DMS114 treated with DMSO at 0.1 percent for 48 hours (cell line): Measurements from ENCODE around the gene SPOCK1.
A peak's percentile ranks its signal among the peaks of the same experiment; 100 is the strongest.

Source experiments
- DNase-seq: peaks from one replicate; lab custom pipeline; 2025; ENCODE audit not compliant: unreplicated experiment; lab: John Stamatoyannopoulos, UW

The SPOCK1 gene

DNA sequence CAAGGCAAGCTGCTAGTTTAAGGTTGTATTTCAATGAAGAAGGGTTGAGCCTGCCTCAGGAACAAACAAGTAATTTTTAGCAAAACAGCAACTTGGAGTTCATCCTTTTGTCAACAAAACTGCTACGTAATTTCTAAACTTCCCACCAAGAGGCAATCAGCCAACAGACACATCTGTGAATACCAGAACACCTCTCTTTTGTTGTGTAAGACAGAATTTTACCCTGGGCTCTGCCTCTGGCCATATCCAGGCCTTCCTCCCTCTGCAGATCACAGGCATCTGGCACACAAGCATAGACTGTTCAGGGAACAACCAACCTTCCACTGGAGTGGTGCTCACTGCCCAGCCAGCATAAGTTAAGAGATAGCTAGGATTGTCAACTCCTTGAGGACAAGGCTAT, 409.0 kb downstream of the SPOCK1 start:
- DNase-seq: no peak

DNA sequence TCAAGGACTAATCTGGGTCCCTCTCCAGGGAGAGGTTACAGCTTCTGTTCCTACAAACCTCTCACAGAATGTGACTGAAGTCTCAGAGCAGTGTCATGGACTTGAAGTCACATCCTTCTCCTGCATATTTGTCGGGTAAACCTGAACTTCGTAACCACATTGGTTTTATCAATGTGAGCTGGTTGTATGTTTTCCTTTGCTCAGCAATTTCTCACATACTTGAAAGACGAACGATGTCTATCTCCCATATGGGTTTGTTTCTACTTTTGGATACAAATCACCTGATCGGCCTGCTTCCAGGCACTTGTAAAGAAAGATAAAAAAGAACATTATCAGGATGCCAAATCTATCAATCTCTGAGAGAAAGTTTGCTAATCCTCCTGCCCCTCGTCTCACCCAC, 411.0 kb downstream of the SPOCK1 start:
- no peak for DNase-seq

DNA sequence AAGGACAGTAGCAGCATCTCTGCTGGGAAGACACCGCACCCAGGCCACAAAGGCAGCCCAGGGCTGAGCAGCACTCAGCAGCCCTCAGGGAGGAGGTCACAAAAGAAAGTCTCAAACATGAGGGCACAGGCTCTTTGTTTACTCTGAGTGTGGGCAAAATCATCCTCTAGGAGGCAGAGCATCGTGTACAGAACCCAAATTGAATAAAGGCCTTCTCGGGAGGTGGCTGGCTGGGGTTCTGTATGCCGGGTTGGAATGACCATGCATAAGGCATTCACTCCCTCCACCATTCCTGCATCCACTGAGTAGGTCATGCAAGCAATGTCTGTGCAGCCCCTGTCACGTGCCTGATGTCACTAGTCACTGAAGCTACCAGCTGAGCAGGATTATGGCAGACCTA, 412.8 kb downstream of the SPOCK1 start:
- DNase-seq: no peak

DNA sequence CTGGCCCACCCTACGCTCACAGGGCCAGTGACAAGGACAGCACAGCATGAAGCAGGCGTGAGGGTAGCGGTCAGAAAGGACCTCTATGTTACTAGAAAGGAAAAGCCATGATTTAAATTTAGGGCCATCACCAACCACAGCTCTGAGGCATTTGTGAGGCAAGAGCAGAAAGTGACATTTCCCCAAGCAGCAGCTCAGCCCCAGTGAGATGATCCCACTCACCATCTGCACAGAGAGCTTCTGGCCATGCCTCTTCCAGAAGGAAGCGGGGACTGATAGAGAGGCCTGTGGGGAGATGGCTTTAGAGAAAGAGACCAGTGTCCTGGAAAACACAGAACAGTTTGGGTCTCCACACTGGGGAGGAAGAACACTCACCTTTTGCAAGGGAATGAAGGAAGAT, 413.9 kb downstream of the SPOCK1 start:
- DNase-seq: no peak

DNA sequence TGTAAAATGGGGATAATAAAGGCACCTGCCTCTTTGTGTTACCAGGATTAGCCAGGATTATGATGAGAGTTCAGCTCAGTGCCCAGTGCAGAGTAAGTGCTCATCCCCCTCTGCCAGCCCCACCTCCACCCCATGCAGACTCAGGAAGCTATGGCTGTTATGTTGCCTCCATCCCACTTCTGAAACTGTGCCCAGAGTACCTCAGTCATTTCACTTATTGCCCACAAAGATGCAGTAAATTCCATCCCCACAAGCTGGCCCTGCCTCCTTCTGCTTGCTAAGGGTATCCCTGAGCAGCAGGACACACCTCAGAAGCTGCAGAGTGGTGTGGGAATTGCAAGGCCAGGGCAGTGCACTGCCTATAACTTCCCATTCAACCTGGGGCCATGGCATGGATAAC, 415.1 kb downstream of the SPOCK1 start:
- no peak for DNase-seq

DNA sequence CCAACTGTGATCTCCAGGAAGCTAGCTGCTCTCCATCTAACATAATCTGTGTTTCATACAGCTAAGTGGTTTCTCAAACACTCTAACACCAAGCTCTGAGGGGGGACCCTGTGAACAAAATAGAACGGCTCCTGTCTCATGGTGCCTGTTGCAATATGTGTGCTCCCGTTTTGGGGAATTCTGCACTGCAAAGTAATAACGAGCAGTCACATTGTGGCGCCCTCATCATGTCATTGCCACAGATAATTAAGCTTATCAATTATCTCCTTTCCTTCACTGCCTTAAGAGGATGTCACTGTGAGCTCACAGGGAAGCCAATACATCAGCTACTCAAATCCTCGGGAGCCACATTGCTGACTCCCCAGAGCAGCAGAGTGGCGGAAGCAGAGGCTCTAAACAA, 416.2 kb downstream of the SPOCK1 start:
- no peak for DNase-seq

DNA sequence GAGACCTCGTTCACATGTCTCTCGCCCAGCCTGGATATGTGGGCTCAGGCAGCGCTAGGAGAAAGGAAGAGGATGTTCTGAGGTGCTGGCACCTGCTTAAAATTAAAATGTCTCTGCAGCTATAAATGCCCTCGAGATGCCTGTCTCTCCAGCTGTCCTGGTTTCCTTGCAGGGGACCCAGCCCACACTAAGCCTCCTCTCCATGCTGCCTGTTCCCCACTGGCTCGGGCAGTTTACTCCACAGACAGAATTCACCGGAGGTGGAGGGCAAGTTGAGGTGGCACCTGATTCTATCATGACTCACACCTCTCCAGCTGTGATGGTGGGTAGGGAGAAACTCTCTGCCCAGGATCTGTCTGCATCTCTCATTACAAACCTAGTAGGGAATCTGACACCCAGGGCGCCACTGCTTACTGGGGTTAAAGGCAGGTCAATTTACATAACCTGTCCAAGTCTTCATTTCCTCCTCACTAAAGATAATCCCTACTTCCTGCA, 420.9 kb downstream of the SPOCK1 start:
- no peak for DNase-seq

DNA sequence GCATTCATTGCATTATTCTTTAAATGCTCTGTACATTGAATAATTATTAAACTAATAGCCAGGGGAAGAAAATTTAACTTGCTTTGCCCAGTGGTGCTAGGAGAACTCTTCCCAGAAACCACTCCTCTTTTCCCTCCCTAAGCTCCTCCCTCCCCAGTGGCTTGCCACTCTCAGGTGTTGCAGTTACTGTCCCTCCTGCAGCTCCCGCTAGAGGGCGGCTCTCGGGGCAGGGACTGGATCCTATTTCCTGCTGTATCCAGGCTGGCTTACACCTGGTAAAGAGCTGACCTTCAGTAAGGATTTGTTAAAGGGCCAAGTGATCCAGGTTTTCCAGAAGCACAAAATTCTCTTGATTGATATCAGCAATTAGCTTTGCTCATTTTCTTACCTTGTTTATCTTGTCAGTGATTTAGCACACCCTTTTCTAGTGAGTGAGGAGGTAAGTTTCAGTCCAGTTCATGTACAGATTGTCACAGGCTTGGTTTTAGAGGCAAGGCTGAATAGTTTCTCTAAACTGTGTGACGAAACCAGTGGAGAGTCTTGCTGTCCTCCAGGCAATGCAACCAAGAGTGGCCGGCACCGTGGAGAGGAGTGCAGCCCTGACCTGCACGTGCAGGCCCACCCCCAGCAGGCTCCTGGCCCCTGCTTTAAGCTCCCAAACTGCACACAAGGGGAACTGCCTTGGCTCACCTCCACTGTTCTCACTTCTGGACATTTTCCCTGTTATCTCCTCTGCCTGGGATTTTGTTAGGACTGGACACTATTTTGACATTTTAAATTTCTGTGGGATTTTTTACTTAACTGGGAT, 423.8 kb downstream of the SPOCK1 start:
- peak; percentile 13 for DNase-seq

DNA sequence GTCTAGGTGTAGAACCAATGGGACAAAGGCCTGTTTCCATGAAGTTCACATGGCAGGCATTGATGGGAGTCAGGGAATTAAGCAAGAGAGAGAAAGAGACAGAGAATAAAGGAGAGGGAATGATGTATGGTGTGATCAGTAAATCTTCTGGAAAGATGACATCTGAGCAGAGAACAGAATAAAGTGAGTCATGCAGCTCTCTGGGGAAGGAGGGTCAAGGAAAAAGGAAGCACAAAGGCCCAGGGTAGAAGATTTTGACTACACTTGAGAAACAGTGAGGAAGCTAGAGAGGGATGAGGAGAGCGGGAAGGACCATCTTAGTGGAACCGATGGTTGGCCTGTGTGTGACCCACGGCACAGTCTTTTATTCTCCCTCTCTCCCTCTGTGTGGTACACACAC, 425.9 kb downstream of the SPOCK1 start:
- DNase-seq: no peak

DNA sequence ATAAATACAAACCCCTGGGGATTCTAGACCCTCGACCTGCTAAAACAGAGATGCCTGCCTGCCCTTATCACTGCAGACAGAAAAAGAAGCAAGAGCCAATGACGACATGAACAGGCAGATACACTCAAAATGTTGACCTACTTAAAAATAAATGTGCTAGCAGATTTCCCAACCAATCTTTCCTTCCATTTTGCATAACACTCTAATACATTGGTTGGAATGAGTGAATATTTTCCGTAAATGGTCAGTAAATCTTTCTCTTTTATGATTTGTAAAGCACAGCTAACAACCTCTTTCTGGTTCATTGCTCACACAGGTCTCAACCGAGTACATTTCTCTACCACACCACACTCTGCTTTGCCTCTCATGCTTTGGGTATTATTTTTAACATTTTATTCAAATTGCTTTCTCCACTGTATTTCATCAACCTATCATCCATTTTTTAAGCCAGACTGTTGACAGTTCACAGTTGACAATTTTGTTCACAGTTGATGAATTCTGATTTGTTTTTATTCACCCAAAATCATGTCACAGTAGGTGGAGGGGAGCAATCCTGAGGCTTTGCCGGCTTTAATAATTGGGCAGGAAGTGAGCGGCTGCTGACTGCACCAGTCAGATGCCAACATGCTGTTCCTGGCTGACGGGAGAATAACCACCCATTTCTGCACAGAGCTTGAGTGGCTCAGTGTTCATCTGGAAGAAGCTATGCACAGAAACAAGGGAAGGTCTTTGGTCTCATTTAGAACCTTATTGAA, 426.6 kb downstream of the SPOCK1 start:
- DNase-seq: no peak

DNA sequence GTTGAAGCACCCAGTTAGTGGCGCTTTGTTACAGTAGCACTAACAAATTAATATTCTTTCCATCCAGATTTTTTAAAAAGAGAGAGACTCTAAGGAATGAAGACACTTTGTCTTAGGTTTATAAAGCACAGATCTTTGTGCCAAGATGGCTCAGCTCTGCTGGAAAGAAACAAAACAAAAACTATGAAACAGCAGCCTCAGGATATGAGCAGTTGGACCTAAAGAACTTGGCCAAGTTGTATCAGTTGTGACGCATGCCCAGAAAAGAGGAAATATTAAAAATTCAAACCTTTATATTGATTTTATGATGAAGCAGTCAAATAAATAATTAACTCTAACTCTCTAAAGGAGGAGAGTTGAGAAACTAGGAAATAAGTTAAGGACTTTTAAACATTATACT, 427.2 kb downstream of the SPOCK1 start:
- no peak for DNase-seq

DNA sequence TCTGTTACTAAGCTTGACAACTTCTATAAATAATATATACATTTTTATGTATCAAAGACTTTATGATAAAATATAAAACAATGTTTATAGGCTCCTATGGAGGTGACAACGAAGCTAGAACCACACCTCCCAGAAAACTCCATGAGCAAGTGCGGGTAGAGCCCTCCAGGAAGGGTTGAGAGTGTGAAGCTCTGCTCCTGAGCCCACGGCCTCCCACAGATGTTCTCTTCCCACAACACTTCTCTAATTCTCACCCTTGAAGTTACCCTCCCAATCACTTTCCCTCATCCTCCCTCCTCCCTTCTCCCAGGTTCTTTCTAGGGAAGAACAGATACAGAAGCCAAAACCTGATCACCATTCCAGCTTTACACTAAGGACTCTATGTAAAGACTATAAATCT, 427.6 kb downstream of the SPOCK1 start:
- DNase-seq: no peak

DNA sequence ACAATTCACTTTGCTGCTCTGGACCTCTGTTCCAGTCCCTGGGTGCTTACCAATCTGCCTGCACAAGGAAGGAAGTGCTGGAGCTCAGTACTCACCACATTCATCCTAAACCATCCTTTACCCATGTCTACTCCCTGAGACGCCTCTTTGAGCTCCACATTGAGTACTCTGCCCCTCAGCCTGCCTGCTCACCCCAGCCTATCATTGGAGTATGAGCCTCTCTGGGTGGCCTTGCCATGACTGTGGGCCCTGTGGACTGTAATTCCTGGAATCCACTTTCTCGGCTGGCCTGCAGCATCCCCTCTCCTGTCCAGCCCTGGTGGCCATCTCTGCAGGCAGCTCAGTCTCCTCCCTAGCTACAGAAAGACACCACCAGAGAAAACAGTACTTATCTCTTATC, 428.6 kb downstream of the SPOCK1 start:
- no peak for DNase-seq

DNA sequence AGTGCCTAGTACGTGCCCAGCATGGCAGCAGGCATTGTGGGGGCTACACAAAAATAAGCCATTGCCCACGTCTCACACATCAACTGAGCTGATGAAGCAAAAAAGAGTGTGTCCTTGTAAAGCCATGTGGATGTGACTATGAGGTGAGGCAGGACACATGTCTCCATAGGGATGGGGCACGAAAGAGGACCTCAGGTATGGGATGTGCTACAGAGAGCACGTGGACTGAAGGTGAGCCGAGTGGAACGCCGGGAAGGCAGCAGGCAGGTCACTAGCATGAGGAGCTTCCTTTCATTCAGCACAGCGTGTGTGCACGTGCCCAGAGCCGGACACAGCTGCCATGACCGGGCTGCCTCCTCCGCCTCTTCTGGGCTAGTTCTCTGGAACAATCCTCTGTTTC, 429.8 kb downstream of the SPOCK1 start:
- no peak for DNase-seq

DNA sequence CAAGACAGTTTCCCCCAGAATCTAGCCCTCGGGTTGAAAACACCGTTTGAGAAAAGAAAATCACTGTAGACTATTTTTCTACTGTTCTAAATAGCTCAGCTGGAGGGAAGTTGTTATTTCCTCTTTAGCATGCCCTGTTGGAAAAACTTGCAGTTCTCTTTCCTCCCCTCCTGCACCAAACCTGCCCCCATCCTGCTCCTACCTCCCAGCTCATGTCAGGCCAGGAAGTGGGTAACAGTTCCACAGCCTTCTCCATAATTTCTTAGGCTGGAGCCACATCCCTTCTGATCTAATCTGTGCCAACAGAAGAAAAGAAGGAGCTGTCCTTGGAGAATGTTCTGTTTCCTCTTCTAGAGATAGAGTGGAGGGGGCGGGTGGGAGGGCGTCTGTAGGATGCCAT, 437.7 kb downstream of the SPOCK1 start:
- DNase-seq: no peak

DNA sequence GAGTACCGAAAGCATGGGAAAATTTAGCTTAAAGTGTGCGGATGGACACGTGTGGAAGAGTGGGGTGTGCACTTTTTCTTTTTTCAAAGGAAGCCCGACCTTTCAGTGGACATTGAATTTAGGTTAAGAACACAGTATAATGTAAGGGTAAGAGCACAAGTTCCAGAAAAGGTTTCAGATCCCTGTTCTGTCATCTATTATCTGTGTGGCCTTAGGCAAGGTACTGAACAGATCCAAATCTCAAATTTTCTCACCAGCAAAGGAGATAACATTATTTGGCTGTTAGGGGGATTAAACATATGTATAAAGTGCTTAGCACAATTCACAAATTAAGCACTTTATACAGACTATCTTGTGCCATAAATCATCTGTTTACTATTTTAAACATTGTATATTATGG, 441.0 kb downstream of the SPOCK1 start:
- DNase-seq: no peak

DNA sequence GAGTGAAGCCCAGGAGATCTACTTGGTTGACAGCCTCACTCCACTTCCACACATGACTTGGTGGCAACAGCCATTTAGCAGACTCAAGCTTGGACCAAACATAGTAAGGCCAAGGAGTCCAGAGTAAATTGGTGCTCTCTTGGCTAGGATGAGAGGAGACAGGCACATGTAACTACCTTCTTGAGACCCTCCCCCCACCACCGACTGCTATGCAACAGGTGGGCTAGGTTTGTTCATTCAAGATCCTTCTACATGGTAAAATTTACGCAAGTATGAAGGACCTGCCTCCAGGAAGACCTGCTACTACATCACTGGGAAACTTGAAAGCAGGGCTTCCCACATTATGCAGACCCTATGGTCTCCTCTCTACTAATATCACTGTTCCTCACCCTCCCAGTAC, 442.4 kb downstream of the SPOCK1 start:
- DNase-seq: no peak

DNA sequence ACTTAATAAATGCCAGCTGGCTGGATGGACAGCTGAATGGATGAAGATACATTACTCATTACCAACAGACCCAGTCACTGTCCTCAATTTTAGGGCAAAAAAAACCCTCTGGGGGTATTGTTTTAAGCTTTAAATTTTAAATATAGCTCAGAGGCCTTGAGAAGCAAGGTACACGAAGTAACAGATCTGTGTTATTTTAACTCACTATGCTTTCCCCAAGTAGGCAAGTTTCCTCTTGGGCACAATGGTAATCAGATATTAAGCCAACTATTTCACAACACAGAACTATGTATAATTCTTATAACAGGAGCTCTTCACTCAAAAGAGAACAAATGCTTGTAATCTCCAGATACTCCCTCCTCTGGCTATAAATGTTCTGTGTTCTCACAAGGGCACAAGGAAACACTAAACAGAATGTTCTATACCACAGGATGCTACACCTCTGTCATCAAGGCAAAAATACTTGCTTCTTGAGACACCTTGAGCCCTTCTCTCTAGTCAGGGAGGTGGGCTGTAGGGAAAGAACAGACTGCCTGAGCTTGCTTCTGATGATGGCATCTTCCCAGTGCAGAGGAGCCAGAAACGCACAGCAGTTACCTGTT, 443.8 kb downstream of the SPOCK1 start:
- no peak for DNase-seq

DNA sequence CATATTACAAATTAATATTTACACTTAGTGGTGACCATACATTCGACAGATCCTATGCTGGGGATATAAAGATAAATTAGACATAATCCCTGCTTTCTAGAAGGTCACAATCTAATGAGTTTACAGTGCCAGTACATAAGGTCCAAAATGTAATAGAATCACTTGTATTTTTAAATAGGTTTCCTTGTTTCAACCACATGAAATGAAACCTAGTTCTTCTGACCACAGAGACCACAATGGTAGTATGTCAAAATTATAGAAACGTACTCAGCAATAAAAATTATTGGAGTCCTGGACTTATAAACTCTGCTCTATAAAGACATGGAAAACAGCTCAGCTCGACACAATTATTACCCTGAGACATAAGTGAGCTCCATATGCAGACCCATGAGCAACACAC, 444.3 kb downstream of the SPOCK1 start:
- no peak for DNase-seq

DNA sequence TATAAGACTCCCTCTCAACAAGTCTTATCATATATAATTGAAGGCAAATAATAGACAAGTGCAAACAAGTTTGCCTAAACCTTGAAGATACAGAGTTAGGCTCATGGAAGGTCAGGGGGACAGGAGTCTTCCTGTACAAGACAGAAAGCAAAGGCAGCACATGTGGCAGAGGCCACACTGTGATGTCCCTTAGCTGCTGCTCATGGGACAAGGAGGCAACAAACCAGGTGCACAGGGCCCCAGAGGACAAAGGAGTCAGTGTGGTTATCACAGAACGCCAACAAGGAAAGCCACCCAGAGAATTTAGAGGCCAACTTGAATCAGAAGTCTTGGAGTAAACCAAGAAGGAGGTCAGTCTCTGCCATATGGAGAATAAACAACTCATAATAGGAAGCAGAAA, 444.8 kb downstream of the SPOCK1 start:
- DNase-seq: no peak

DNA sequence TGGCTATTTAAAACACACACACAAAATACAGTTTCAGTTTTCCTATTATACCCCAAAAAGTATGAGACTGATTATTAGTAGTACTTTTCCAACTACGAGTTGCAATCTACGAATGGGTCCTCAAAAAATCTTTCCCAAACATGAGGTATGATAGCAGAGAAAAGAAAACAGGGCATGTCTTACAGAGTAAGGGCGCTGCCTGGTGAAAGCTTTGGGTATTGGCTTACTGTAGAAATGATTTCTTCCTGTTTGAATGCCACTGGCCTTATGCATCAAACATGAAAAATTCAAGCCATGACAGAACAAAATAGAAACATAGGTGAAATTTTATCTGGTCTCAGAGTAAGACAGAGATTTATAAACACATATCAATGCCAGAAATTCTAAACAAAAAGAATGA, 448.0 kb downstream of the SPOCK1 start:
- DNase-seq: peak; percentile 33
